ENCODE results near the gene FARP1.
A peak's percentile ranks its signal among the peaks of the same experiment; 100 is the strongest.

The FARP1 gene

GRCh38 chr13:98332222-98332621 is 189.3 kb downstream of the FARP1 start:
- DNase-seq (ENCODE audit: low spot score), result no peak

GRCh38 chr13:98332691-98333090 is 189.8 kb downstream of the FARP1 start:
- no peak for DNase-seq (ENCODE audit: low spot score)

- peak; percentile 88 for DNase-seq (ENCODE audit: low spot score)
Measured at GRCh38 chr13:98333486-98333885, 190.6 kb downstream of the FARP1 start.

- no peak for DNase-seq (ENCODE audit: low spot score)
Measured at GRCh38 chr13:98334620-98335205, 191.8 kb downstream of the FARP1 start.

GRCh38 chr13:98335721-98336120 is 192.8 kb downstream of the FARP1 start:
- DNase-seq (ENCODE audit: low spot score), result no peak

GRCh38 chr13:98338310-98338709 is 195.4 kb downstream of the FARP1 start:
- no peak for DNase-seq (ENCODE audit: low spot score)

GRCh38 chr13:98339684-98340425 is 197.0 kb downstream of the FARP1 start:
- no peak for DNase-seq (ENCODE audit: low spot score)

- DNase-seq (ENCODE audit: low spot score), result no peak
Measured at GRCh38 chr13:98342953-98343352, 200.1 kb downstream of the FARP1 start.

- DNase-seq (ENCODE audit: low spot score), result no peak
Measured at GRCh38 chr13:98343461-98343860, 200.6 kb downstream of the FARP1 start.

GRCh38 chr13:98344392-98344791 is 201.5 kb downstream of the FARP1 start:
- DNase-seq (ENCODE audit: low spot score), result no peak

- no peak for DNase-seq (ENCODE audit: low spot score)
Measured at GRCh38 chr13:98345107-98345935, 202.4 kb downstream of the FARP1 start.

- DNase-seq (ENCODE audit: low spot score), result no peak
Measured at GRCh38 chr13:98346904-98347636, 204.2 kb downstream of the FARP1 start.

GRCh38 chr13:98347756-98348155 is 204.9 kb downstream of the FARP1 start:
- DNase-seq (ENCODE audit: low spot score), result no peak

GRCh38 chr13:98348466-98349200 is 205.7 kb downstream of the FARP1 start:
- DNase-seq (ENCODE audit: low spot score), result no peak

GRCh38 chr13:98349731-98350305 is 206.9 kb downstream of the FARP1 start:
- DNase-seq (ENCODE audit: low spot score), result no peak

GRCh38 chr13:98350746-98351330 is 207.9 kb downstream of the FARP1 start:
- no peak for DNase-seq (ENCODE audit: low spot score)

- DNase-seq (ENCODE audit: low spot score), result no peak
Measured at GRCh38 chr13:98351636-98352035, 208.7 kb downstream of the FARP1 start.

- no peak for DNase-seq (ENCODE audit: low spot score)
Measured at GRCh38 chr13:98352226-98352625, 209.3 kb downstream of the FARP1 start.

- DNase-seq (ENCODE audit: low spot score), result no peak
Measured at GRCh38 chr13:98353750-98354149, 210.9 kb downstream of the FARP1 start.

- DNase-seq (ENCODE audit: low spot score), result no peak
Measured at GRCh38 chr13:98358937-98359336, 216.0 kb downstream of the FARP1 start.

GRCh38 chr13:98360545-98360944 is 217.7 kb downstream of the FARP1 start:
- DNase-seq (ENCODE audit: low spot score), result no peak

Data from COLO829 (cell line).